Measurements from ENCODE around the gene FN3K. TPM values are rescaled to one million over a fixed set of nuclear protein-coding genes. Genes with fewer than 3 reads are reported as not detected.

Gene FN3K
- total RNA-seq (2012; rRNA removed) (0.83 and 0.90 TPM in 2 replicates), polyA plus RNA-seq (2012; rRNA removed) (2.0 and 2.9 TPM in 2 replicates), Bru-seq, nascent RNA (percentile 44 among the genes with signal in this experiment), BruChase-seq, experiment 1, labeled RNA remaining after a 6-hour chase (percentile 51 among the genes with signal in this experiment), BruChase-seq, experiment 2, labeled RNA remaining after a 2-hour chase (percentile 41 among the genes with signal in this experiment)
- 3.7 and 4.9 TPM in 2 replicates for polyA plus RNA-seq (2012; cell fraction: cytosol; rRNA removed)
- polyA plus RNA-seq (2012; cell fraction: nucleus; rRNA removed; ENCODE audit: low replicate concordance): 8.8 and 25.0 TPM in 2 replicates
- long read RNA-seq: 0 reads

DNA sequence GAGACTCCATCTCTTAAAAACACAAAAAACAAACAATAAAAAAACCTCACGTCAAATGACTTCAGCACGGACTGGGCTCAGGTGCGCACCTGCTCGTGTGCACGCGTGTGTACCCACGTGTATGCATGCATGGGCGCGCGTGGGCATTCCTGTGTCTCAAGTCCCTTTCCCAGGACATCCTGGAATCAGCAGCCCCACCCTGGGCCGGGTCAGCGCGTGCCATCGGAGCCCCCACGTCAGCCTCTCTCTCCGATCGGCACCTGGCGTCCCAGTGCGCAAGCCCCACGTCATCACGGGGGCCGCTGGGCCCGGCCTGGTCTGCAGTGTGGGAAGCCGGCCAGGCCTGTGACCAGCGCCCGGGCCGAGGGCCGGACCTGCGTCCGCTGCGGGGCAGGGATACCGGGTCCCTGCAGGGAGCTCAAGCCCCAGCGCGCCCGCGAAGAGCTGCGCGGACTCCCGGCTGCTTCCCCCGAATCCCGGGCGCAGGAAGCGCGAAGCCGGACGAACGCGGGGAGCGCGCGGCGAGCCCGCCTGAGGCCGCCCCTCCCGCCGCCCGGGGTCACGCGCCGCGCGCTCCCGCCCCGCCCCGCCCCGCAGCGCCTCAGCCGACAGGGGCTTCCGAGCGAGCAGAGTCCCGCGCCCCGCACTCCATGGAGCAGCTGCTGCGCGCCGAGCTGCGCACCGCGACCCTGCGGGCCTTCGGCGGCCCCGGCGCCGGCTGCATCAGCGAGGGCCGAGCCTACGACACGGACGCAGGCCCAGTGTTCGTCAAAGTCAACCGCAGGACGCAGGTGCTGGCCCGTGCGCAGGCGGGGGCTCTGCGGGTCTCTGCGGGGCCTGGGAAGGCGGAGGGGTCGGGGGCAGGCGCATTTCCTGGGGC is at the start of gene FN3K:
TSS of gene FN3K (plus strand) at position 629 of the 880 bp plus-strand sequence. CDS start at position 651, 22 bp downstream.
- peak within 1 kb of the TSS; percentile 97 for H2AFZ ChIP-seq (replicated peaks; ENCODE audit: low read length, poor library complexity)
- dilution Hi-C loops (cut with HindIII; ENCODE audit: low sequenced_read_pairs, unreplicated experiment): no loop called here
- TF ChIP-seq RAD21 (IDR thresholded peaks at IDR 0.05; ENCODE audit: low read length) (no peak), RCOR1 (IDR thresholded peaks at IDR 0.05; ENCODE audit: insufficient replicate concordance, low read length) (no peak), FOS (IDR thresholded peaks at IDR 0.05; ENCODE audit: low read depth, low read length) (no peak), RFX5 (IDR thresholded peaks at IDR 0.05; ENCODE audit: low read depth, low read length) (no peak), BHLHE40 (IDR thresholded peaks at IDR 0.05; ENCODE audit: low read depth, low read length) (peak; percentile 67), MAZ (IDR thresholded peaks at IDR 0.05; ENCODE audit: borderline replicate concordance, low read depth, low read length) (peak; percentile 44; the same call in 1 of the 2 replicates), MAFK (IDR thresholded peaks at IDR 0.05; ENCODE audit: low read depth, low read length) (no peak), SMC3 (IDR thresholded peaks at IDR 0.05; ENCODE audit: low read depth, low read length) (no peak; the same call in 1 of the 2 replicates), POLR2A (IDR thresholded peaks at IDR 0.05; ENCODE audit: low read depth, low read length) (peak; percentile 63)
- TF ChIP-seq, protein P1, sequence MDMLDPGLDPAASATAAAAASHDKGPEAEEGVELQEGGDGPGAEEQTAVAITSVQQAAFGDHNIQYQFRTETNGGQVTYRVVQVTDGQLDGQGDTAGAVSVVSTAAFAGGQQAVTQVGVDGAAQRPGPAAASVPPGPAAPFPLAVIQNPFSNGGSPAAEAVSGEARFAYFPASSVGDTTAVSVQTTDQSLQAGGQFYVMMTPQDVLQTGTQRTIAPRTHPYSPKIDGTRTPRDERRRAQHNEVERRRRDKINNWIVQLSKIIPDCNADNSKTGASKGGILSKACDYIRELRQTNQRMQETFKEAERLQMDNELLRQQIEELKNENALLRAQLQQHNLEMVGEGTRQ (IDR thresholded peaks at IDR 0.05; ENCODE audit: low read depth, low read length): peak; percentile 15; the same call in 1 of the 2 replicates
- TF ChIP-seq, protein P2, sequence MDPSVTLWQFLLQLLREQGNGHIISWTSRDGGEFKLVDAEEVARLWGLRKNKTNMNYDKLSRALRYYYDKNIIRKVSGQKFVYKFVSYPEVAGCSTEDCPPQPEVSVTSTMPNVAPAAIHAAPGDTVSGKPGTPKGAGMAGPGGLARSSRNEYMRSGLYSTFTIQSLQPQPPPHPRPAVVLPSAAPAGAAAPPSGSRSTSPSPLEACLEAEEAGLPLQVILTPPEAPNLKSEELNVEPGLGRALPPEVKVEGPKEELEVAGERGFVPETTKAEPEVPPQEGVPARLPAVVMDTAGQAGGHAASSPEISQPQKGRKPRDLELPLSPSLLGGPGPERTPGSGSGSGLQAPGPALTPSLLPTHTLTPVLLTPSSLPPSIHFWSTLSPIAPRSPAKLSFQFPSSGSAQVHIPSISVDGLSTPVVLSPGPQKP (IDR thresholded peaks at IDR 0.05; ENCODE audit: borderline replicate concordance, low read depth, low read length): no peak
- peak within 1 kb of the TSS; percentile 90 for H3K4me2 ChIP-seq (ENCODE audit: low read depth, low read length)
- H3K14ac ChIP-seq (replicated peaks; ENCODE audit: low read depth, low read length): peak within 1 kb of the TSS; percentile 9; the same call in 1 of the 2 replicates
- H3K18ac ChIP-seq (ENCODE audit: low read depth, low read length): no peak within 1 kb of the TSS; the same call in 1 of the 2 replicates
- BruUV-seq (replicated peaks): no TSS peak
- H2BK20ac ChIP-seq (ENCODE audit: low read depth, low read length): no peak within 1 kb of the TSS
- peaks cover 10% of the 10 kb centered on the region for H3K9me3 ChIP-seq (ENCODE audit: control insufficient read depth, insufficient read depth, low read length)
- H3K9ac ChIP-seq (ENCODE audit: low read depth, low read length): peak within 1 kb of the TSS; percentile 68
- H2AK5ac ChIP-seq (ENCODE audit: low read depth, low read length): peak within 1 kb of the TSS; percentile 70
- H3K79me1 ChIP-seq (ENCODE audit: low read depth in 1 of 2, low read length in 2 of 2): peaks cover 0 to 4% of the 10 kb centered on the region in 2 experiments; a peak in 1 of 4 replicates
- H3K9me1 ChIP-seq (ENCODE audit: insufficient read depth, low read length): no peaks in the 10 kb centered on the region
- ChIA-PET POLR2A (ENCODE audit: unreplicated experiment) (no interaction called here), CTCF (no interaction called here)
- H3K4ac ChIP-seq (ENCODE audit: low read depth, low read length): peak within 1 kb of the TSS; percentile 69
- H4K8ac ChIP-seq (ENCODE audit: low read depth in 2 of 2, low read length in 2 of 2): peak within 1 kb of the TSS; percentile 65 to 78; a peak in 3 of 4 replicates
- H3K27me3 ChIP-seq (ENCODE audit: control insufficient read depth, insufficient read depth, low read length): no peaks in the 10 kb centered on the region
- H3K36me3 ChIP-seq (ENCODE audit: control insufficient read depth, insufficient read depth, low read length): peaks cover 6% of the 10 kb centered on the region; the same call in 1 of the 2 replicates
- WGBS, 2 experiments (ENCODE audit: extremely low coverage in 2 of 2, insufficient read length in 1 of 2): 11% methylated on average over 59 of the region's 101 CpGs; no CpG with 5 or more reads in 1 of the 2 experiments
- H2AK9ac ChIP-seq (replicated peaks; ENCODE audit: low read depth, low read length, poor library complexity): peak within 1 kb of the TSS; percentile 85
- peak within 1 kb of the TSS; percentile 78 for H3K23ac ChIP-seq (ENCODE audit: low read depth, low read length)
- DNase-seq (peak; percentile 85), ATAC-seq (ENCODE audit: low read depth) (peak; percentile 87)
- H4K5ac ChIP-seq (ENCODE audit: low read depth, low read length): peak within 1 kb of the TSS; percentile 86; the same call in 1 of the 2 replicates
- no peak within 1 kb of the TSS for H4K91ac ChIP-seq (ENCODE audit: insufficient read depth, low read depth, low read length)
- no peak within 1 kb of the TSS for H3K56ac ChIP-seq (ENCODE audit: extremely low read depth, insufficient read depth, low read length)
- no peak within 1 kb of the TSS; the same call in 2 of the 3 replicates for H2BK15ac ChIP-seq (ENCODE audit: low read depth, low read length)
- no peak within 1 kb of the TSS for H2BK120ac ChIP-seq (ENCODE audit: low read depth, low read length)
- intact Hi-C loops (cut with micrococcal nuclease): no loop called here
- H3K4me3 ChIP-seq (ENCODE audit: insufficient read depth, low read depth, low read length): peak within 1 kb of the TSS; percentile 85
- H3K4me1 ChIP-seq (ENCODE audit: control insufficient read depth, insufficient read depth, low read length): peaks cover 7% of the 10 kb centered on the region
- no peak within 1 kb of the TSS; the same call in 1 of the 2 replicates for H3K27ac ChIP-seq (ENCODE audit: insufficient read depth, low read length)
- no peaks in the 10 kb centered on the region for H4K20me1 ChIP-seq (ENCODE audit: insufficient read depth, low read length)
- H2BK5ac ChIP-seq (ENCODE audit: low read depth, low read length, poor library complexity, severe bottlenecking): no peak within 1 kb of the TSS
- in situ Hi-C loops (cut with MboI; ENCODE audit: low sequenced_read_pairs): no loop called here
